HepG2 (cell line): ENCODE data around the gene SLC2A11. TPM values are rescaled to one million over a fixed set of nuclear protein-coding genes. Genes with fewer than 3 reads are reported as not detected.

ENCODE experiments used
- ATAC-seq: fragments of 200-7000 bp; cut with Tn5 transposase; 3 replicates; pipeline ENCODE4 v1.9.1; 2020; ENCODE audit warnings: mild to moderate bottlenecking, moderate library complexity
- BruUV-seq: library from RNA; stranded (reverse); fragments of 400-500 nt; replicated peaks from 2 replicates; lab custom pipeline; 2021; lab: Mats Ljungman, UMichigan
- CTCF ChIA-PET: fragments of 300-600 bp; formaldehyde crosslinking; extraction: SDS; loops from one replicate; lab custom pipeline; 2021; ENCODE audit warnings: low total read pairs, inconsistent platforms, low intra/inter-chr PET ratio; lab: Yijun Ruan, JAX
- POLR2A ChIA-PET: fragments of 350-600 bp; sonication (Branson Sonifier 250); formaldehyde crosslinking; loops from one replicate; lab custom pipeline; 2020; ENCODE audit warnings: antibody characterized with exemption, inconsistent platforms; lab: Yijun Ruan, JAX
- DNase-seq: peaks from one replicate; pipeline ENCODE4 v3.0.0-alpha.2; 2015; ENCODE audit warnings: low spot score
- FAIRE-seq: peaks from 3 replicates; lab custom pipeline; 2011; peaks lifted over from hg19 to GRCh38; lab: Jason Lieb, UNC
- H2AFZ ChIP-seq: one replicate; pipeline ENCODE4 v1.6.1; 2011; ENCODE audit warnings: low read length, inconsistent platforms
- H3K27ac ChIP-seq: fragments of 300-600 bp; 3 replicates; pipeline ENCODE4 v1.8.0; 2011; ENCODE audit warnings: mixed run types, mild to moderate bottlenecking, mixed read lengths, low read length, inconsistent platforms; ENCODE audit not compliant: insufficient read depth; ENCODE audit errors: extremely low read length
- H3K27me3 ChIP-seq, 2 experiments: fragments of 200-600 bp in 1 of 2; 2 replicates in 1 of 2; 3 replicates in 1 of 2; pipeline versions ENCODE4 v1.6.0 to v1.8.0; 2011; ENCODE audit warnings: low read length in 2 of 2, mild to moderate bottlenecking in 2 of 2, moderate library complexity in 2 of 2, inconsistent platforms in 1 of 2; ENCODE audit not compliant: insufficient read depth in 2 of 2, control insufficient read depth in 1 of 2
- H3K36me3 ChIP-seq, 2 experiments: fragments of 200-600 bp in 1 of 2; replicated peaks in 1 of 2; 2 replicates in 1 of 2; 3 replicates in 1 of 2; pipeline versions ENCODE4 v1.5.1 to v1.8.0; 2011; ENCODE audit warnings: low read length in 2 of 2, inconsistent platforms in 1 of 2; ENCODE audit not compliant: insufficient read depth in 2 of 2, control insufficient read depth in 1 of 2
- H3K4me1 ChIP-seq: 2 replicates; pipeline ENCODE4 v1.5.1; 2012; ENCODE audit warnings: low read length, inconsistent platforms; ENCODE audit not compliant: insufficient read depth
- H3K4me2 ChIP-seq: 2 replicates; pipeline ENCODE4 v1.6.0; 2011; ENCODE audit warnings: low read depth, low read length, inconsistent platforms
- H3K4me3 ChIP-seq, 3 experiments: fragments of 200-600 bp in 1 of 3; sonication (generic), shearing (Covaris generic) in 1 of 3; replicated peaks in 1 of 3; 2 replicates each; pipeline ENCODE4 v1.5.1; 2011 to 2016; ENCODE audit warnings: low read length in 3 of 3, inconsistent platforms in 2 of 3, low read depth in 2 of 3, mild to moderate bottlenecking in 2 of 3, control low read depth in 1 of 3, mixed read lengths in 1 of 3; ENCODE audit not compliant: insufficient read depth in 1 of 3
- H3K79me2 ChIP-seq: one replicate; pipeline ENCODE4 v1.6.1; 2011; ENCODE audit warnings: low read length, inconsistent platforms; ENCODE audit not compliant: insufficient read depth
- H3K9ac ChIP-seq: 2 replicates; pipeline ENCODE4 v1.6.0; 2011; ENCODE audit warnings: mild to moderate bottlenecking, low read depth, low read length, inconsistent platforms; ENCODE audit not compliant: insufficient read depth
- H3K9me3 ChIP-seq: 2 replicates; pipeline ENCODE4 v1.5.1; 2012; ENCODE audit warnings: mild to moderate bottlenecking, low read length
- H4K20me1 ChIP-seq: 2 replicates; pipeline ENCODE4 v1.6.0; 2011; ENCODE audit warnings: inconsistent platforms, mild to moderate bottlenecking, low read length, moderate library complexity; ENCODE audit not compliant: insufficient read depth
- AGO2 ChIP-seq: fragments of 200-400 bp; formaldehyde crosslinking; optimal IDR thresholded peaks from 2 replicates; pipeline ENCODE3; 2017; ENCODE audit warnings: mild to moderate bottlenecking, low read depth, low read length, moderate library complexity
- ELF1 ChIP-seq: sonication (generic); formaldehyde crosslinking; IDR thresholded peaks from 2 replicates; pipeline ENCODE4 v1.4.0; 2020; ENCODE audit warnings: missing genetic modification reagents
- FLYWCH1 ChIP-seq: sonication (generic); formaldehyde crosslinking; IDR thresholded peaks from 2 replicates; pipeline ENCODE4 v1.8.1; 2023; ENCODE audit warnings: mild to moderate bottlenecking, missing genetic modification reagents
- GTF3A ChIP-seq: sonication (generic); formaldehyde crosslinking; conservative IDR thresholded peaks from 2 replicates; pipeline ENCODE4 v1.4.0; 2020; ENCODE audit warnings: mild to moderate bottlenecking, missing genetic modification reagents
- HES4 ChIP-seq: sonication (generic); formaldehyde crosslinking; IDR thresholded peaks from 2 replicates; pipeline ENCODE4 v1.9.0; 2021; ENCODE audit warnings: mild to moderate bottlenecking, missing genetic modification reagents, borderline replicate concordance
- KMT2A ChIP-seq: sonication (generic); formaldehyde crosslinking; IDR thresholded peaks from 2 replicates; pipeline ENCODE4 v1.4.0; 2020; ENCODE audit warnings: missing genetic modification reagents
- REPIN1 ChIP-seq: sonication (generic); formaldehyde crosslinking; IDR thresholded peaks from 2 replicates; pipeline ENCODE4 v1.8.0; 2022; ENCODE audit warnings: missing genetic modification reagents, low read depth, mild to moderate bottlenecking, borderline replicate concordance
- REXO4 ChIP-seq: sonication (generic); formaldehyde crosslinking; IDR thresholded peaks from 2 replicates; pipeline ENCODE4 v1.8.0; 2022; ENCODE audit warnings: missing genetic modification reagents, mild to moderate bottlenecking, borderline replicate concordance
- ZC3H4 ChIP-seq: sonication (generic); formaldehyde crosslinking; IDR thresholded peaks from 2 replicates; pipeline ENCODE4 v1.4.0; 2020; ENCODE audit warnings: missing genetic modification reagents, borderline replicate concordance
- ZNF280D ChIP-seq: sonication (generic); formaldehyde crosslinking; IDR thresholded peaks from 2 replicates; pipeline ENCODE4 v1.5.1; 2020; ENCODE audit warnings: mild to moderate bottlenecking, missing genetic modification reagents
- ZNF451 ChIP-seq: sonication (generic); formaldehyde crosslinking; IDR thresholded peaks from 2 replicates; pipeline ENCODE4 v1.5.0; 2020; ENCODE audit warnings: mild to moderate bottlenecking, missing genetic modification reagents
- ZNF546 ChIP-seq: sonication (generic); formaldehyde crosslinking; conservative IDR thresholded peaks from 2 replicates; pipeline ENCODE4 v1.8.1; 2023; ENCODE audit warnings: mild to moderate bottlenecking, missing genetic modification reagents
- WGBS: methylation state at CpG from one replicate; pipeline ENCODE4 v1.1.6; 2017; ENCODE audit warnings: low lambda C conversion rate; 5-methylcytosine and 5-hydroxymethylcytosine counted together
- in situ Hi-C: cut with HindIII; loops from 2 replicates; pipeline ENCODE4 v1.10.0; 2017; ENCODE audit warnings: low pct_unique_long_range_greater_than_20kb; ENCODE audit not compliant: extremely low pct_ligation_motif_present
- intact Hi-C: fragments of 100-400 bp; cut with micrococcal nuclease; formaldehyde crosslinking; loops from one replicate; pipeline ENCODE4 v1.10.0; 2022; ENCODE audit not compliant: unreplicated experiment
- polyA plus RNA-seq, 8 experiments: library from polyadenylated mRNA; depleted of rRNA in 3 of 8; stranded (reverse) in 7 of 8; unstranded in 1 of 8; fragments of >200 nt; fragmentation: Illumina TruSeq in 4 of 8; extraction: Trizol in 4 of 8; gene quantifications; 2 replicates each; pipeline versions ENCODE4 v1.2.1 to v1.2.3, GENCODE V29; 2011 to 2016; ENCODE audit warnings: low read depth in 4 of 8, missing spikeins in 1 of 8, mixed read lengths in 1 of 8; ENCODE audit not compliant: insufficient read depth in 1 of 8
- total RNA-seq, 5 experiments: library from RNA; depleted of rRNA; stranded (reverse); fragments of >200 nt; fragmentation: Illumina TruSeq; extraction: Trizol; gene quantifications; 2 replicates each; pipeline ENCODE4 v1.2.3, GENCODE V29; 2016; ENCODE audit warnings: low read depth in 1 of 5

Gene SLC2A11
- total and polyA plus RNA-seq, 2 of the 13 experiments (the other 11 are each of a cell fraction or from before 2014, with no cell fraction given) = 15.2 to 15.4 TPM

- no TSS peak for BruUV-seq
- Histone ChIP-seq H3K9me3 (no peaks in the 10 kb centered on the region), H3K79me2 (no peaks in the 10 kb centered on the region), H3K9ac (no peak overlapping the region), H3K4me2 (no peak overlapping the region), H3K27me3 (no peaks in the 10 kb centered on the region), H2AFZ (no peak overlapping the region), H3K36me3 (peaks cover 2 to 5% of the 10 kb centered on the region in 2 experiments; a peak in 1 of 5 replicates), H3K27ac (no peak overlapping the region), H3K4me3 (no peak overlapping the region), H4K20me1 (no peaks in the 10 kb centered on the region), H3K4me1 (peaks cover 35% of the 10 kb centered on the region)
- CTCF ChIA-PET = no interaction called here
- ATAC-seq = no peak
- in situ Hi-C loops = no loop called here
- no peak for FAIRE-seq
- DNase-seq = no peak
- POLR2A ChIA-PET = no interaction called here
- intact Hi-C loops = no loop called here
- TF ChIP-seq AGO2 (no peak), REPIN1 (CRISPR knock-in tag) (no peak), KMT2A (CRISPR knock-in tag) (no peak), ELF1 (CRISPR knock-in tag) (no peak), ZNF546 (no peak), GTF3A (CRISPR knock-in tag) (no peak), FLYWCH1 (no peak), REXO4 (CRISPR knock-in tag) (no peak), ZC3H4 (CRISPR knock-in tag) (no peak), HES4 (CRISPR knock-in tag) (no peak), ZNF451 (CRISPR knock-in tag) (no peak), ZNF280D (CRISPR knock-in tag) (no peak)
- WGBS = 100% methylated on average over 1 of the region's 9 CpGs
Observed at GRCh38 chr22:23883658-23884057, 26.0 kb downstream of the SLC2A11 start.
